Astrocyte (in vitro differentiated cells and primary cell): Measurements from ENCODE around the gene SLC35F1.

Source experiments
- EZH2 ChIP-seq: IDR thresholded peaks from 2 replicates; pipeline ENCODE4 v1.6.1; 2012; ENCODE audit warnings: mild to moderate bottlenecking, low read length, inconsistent platforms; ENCODE audit not compliant: insufficient read depth
- TF ChIP-seq, protein P1 (sequence below): IDR thresholded peaks from 2 replicates; pipeline ENCODE4 v1.5.1; 2011; ENCODE audit warnings: low read depth, mild to moderate bottlenecking, inconsistent platforms, low read length, moderate library complexity; ENCODE audit not compliant: insufficient read depth

GRCh38 chr6:118263921-118264486, 356.9 kb downstream of the SLC35F1 start:
- TF ChIP-seq, protein P1, sequence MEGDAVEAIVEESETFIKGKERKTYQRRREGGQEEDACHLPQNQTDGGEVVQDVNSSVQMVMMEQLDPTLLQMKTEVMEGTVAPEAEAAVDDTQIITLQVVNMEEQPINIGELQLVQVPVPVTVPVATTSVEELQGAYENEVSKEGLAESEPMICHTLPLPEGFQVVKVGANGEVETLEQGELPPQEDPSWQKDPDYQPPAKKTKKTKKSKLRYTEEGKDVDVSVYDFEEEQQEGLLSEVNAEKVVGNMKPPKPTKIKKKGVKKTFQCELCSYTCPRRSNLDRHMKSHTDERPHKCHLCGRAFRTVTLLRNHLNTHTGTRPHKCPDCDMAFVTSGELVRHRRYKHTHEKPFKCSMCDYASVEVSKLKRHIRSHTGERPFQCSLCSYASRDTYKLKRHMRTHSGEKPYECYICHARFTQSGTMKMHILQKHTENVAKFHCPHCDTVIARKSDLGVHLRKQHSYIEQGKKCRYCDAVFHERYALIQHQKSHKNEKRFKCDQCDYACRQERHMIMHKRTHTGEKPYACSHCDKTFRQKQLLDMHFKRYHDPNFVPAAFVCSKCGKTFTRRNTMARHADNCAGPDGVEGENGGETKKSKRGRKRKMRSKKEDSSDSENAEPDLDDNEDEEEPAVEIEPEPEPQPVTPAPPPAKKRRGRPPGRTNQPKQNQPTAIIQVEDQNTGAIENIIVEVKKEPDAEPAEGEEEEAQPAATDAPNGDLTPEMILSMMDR, result peak; percentile 43
- TF ChIP-seq EZH2, result no peak
